ENCODE measurements around the gene CLPTM1L.

Gene CLPTM1L

GRCh38 chr5:1325870-1326531 is 18.9 kb downstream of the CLPTM1L start:
- Histone ChIP-seq H3K4me1 (no peaks in the 10 kb centered on the region), H3K4me3 (ENCODE audit: low read depth, low read length) (no peak overlapping the region), H3K27me3 (no peaks in the 10 kb centered on the region), H3K9me3 (no peaks in the 10 kb centered on the region), H3K36me3 (peaks cover 44% of the 10 kb centered on the region)
- TF ChIP-seq CTCF (IDR thresholded peaks at IDR 0.05; ENCODE audit: low read depth, low read length), result no peak
- no peak for DNase-seq

GRCh38 chr5:1325191-1325741 is 19.6 kb downstream of the CLPTM1L start:
- Histone ChIP-seq H3K36me3 (peaks cover 44% of the 10 kb centered on the region), H3K27me3 (no peaks in the 10 kb centered on the region), H3K9me3 (no peaks in the 10 kb centered on the region), H3K4me3 (ENCODE audit: low read depth, low read length) (no peak overlapping the region), H3K4me1 (no peaks in the 10 kb centered on the region)
- DNase-seq, result no peak
- no peak for TF ChIP-seq CTCF (IDR thresholded peaks at IDR 0.05; ENCODE audit: low read depth, low read length)

GRCh38 chr5:1324719-1325190 is 20.1 kb downstream of the CLPTM1L start:
- no peak for TF ChIP-seq CTCF (IDR thresholded peaks at IDR 0.05; ENCODE audit: low read depth, low read length)
- no peak for DNase-seq
- Histone ChIP-seq H3K27me3 (no peaks in the 10 kb centered on the region), H3K4me3 (ENCODE audit: low read depth, low read length) (no peak overlapping the region), H3K36me3 (peaks cover 45% of the 10 kb centered on the region), H3K9me3 (no peaks in the 10 kb centered on the region), H3K4me1 (no peaks in the 10 kb centered on the region)

- H3K4me1 ChIP-seq, result no peaks in the 10 kb centered on the region
- no peaks in the 10 kb centered on the region for H3K9me3 ChIP-seq
- no peaks in the 10 kb centered on the region for H3K27me3 ChIP-seq
- no peak for DNase-seq
- TF ChIP-seq CTCF (IDR thresholded peaks at IDR 0.05; ENCODE audit: low read depth, low read length), result no peak
- peaks cover 50% of the 10 kb centered on the region for H3K36me3 ChIP-seq
- H3K4me3 ChIP-seq (ENCODE audit: low read depth, low read length), result no peak overlapping the region
Measured at GRCh38 chr5:1324301-1324700, 20.6 kb downstream of the CLPTM1L start.

- peaks cover 50% of the 10 kb centered on the region for H3K36me3 ChIP-seq
- TF ChIP-seq CTCF (IDR thresholded peaks at IDR 0.05; ENCODE audit: low read depth, low read length), result no peak
- H3K4me1 ChIP-seq, result no peaks in the 10 kb centered on the region
- DNase-seq, result no peak
- no peaks in the 10 kb centered on the region for H3K9me3 ChIP-seq
- H3K4me3 ChIP-seq (ENCODE audit: low read depth, low read length), result no peak overlapping the region
- no peaks in the 10 kb centered on the region for H3K27me3 ChIP-seq
Measured at GRCh38 chr5:1323803-1324173, 21.1 kb downstream of the CLPTM1L start.
